Measurements from ENCODE around the gene KRT4.

GRCh38 chr12:52794479-52795331, 19.2 kb downstream of the KRT4 start:
- TF ChIP-seq CTCF (IDR thresholded peaks at IDR 0.05; ENCODE audit: poor library complexity, severe bottlenecking): no peak
- no peak for TF ChIP-seq POLR2AphosphoS5 (IDR thresholded peaks at IDR 0.05)

All from neural cell (in vitro differentiated cells).